ENCODE data around the gene C1QTNF5. TPM values are rescaled to one million over a fixed set of nuclear protein-coding genes. Genes with fewer than 3 reads are reported as not detected.

The C1QTNF5 gene
- total RNA-seq, 1 experiment from 2014 or later, result 2.1 TPM

DNA sequence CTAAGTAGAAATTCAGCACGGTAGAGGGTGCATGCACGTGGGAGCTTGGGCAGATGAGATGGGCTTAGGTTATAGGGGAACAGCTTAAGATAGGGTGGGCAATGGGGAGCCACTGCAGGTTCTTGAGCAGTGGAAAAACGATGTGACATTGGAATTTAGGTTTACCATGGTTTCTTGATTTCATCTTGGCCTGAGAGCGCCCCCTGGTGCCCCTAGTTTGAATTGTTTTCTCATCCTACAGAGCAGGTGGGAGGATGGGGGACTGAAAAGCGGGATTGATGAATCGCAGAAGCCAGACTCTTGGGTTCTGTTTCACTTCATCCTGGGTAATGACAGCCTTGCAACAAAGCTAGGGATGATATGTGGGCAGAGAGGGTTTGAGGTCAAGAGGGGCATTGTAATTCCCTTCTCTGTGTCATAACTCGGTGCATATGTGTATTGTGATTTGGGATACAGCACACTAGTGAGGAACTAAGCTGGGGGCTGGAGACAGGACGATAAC is 17.1 kb downstream of the C1QTNF5 start:
- Histone ChIP-seq H3K27me3 (ENCODE audit: control insufficient read depth, insufficient read depth, low read length) (no peaks in the 10 kb centered on the region), H3K4me3 (ENCODE audit: insufficient read depth, low read depth, low read length) (no peak overlapping the region), H3K36me3 (replicated peaks; ENCODE audit: control insufficient read depth, insufficient read depth, low read length) (no peaks in the 10 kb centered on the region)
- peak; percentile 85 for DNase-seq

DNA sequence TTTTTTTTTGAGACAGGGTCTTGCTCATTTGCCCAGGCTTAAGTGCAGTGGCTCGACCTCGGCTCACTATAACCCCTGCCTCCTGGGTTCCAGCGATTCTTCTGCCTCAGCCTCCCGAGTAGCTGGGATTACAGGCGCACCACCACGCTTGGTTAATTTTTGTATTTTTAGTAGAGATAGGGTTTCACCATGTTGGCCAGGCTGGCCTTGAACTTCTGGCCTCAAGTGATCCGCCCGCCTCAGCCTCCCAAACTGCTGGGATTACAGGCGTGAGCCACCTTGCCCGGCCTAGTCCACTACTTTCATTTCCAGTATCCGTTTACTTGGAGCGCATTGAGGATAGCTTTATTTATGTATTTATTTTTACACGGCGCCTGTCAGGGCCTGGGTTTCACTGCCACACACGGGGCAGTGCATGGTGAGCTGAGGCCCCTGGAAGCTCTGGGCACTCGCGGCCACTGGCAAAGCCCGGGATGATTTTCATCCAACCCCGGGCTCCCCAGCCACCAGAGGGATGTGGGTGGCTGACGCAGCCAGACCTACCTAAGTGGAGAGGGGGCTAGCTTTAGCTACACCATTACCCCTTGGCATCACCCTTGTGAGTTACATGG is 17.7 kb downstream of the C1QTNF5 start:
- no peak overlapping the region for H3K4me3 ChIP-seq (ENCODE audit: insufficient read depth, low read depth, low read length)
- DNase-seq, result no peak
- no peaks in the 10 kb centered on the region for H3K27me3 ChIP-seq (ENCODE audit: control insufficient read depth, insufficient read depth, low read length)
- H3K36me3 ChIP-seq (replicated peaks; ENCODE audit: control insufficient read depth, insufficient read depth, low read length), result no peaks in the 10 kb centered on the region

DNA sequence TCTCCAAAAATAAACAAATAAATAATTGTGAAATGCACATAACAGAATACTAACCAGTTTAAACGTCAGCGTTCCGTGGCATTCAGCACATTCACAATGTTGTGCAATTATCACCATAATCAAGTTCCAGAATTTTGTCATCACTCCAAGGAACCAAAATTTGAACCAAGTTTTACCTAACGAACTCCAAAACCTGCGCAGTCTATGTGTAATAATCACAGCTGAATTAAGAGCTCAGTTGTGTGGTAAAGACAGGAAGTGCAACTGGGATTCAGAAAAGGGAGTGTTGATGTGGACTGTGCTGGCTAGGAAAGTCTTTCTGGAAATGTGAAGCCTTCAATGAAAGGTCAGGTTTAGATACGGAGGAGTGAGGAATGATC is 18.3 kb downstream of the C1QTNF5 start:
- Histone ChIP-seq H3K27me3 (ENCODE audit: control insufficient read depth, insufficient read depth, low read length) (no peaks in the 10 kb centered on the region), H3K4me3 (ENCODE audit: insufficient read depth, low read depth, low read length) (no peak overlapping the region), H3K36me3 (replicated peaks; ENCODE audit: control insufficient read depth, insufficient read depth, low read length) (no peaks in the 10 kb centered on the region)
- peak; percentile 46 for DNase-seq

DNA sequence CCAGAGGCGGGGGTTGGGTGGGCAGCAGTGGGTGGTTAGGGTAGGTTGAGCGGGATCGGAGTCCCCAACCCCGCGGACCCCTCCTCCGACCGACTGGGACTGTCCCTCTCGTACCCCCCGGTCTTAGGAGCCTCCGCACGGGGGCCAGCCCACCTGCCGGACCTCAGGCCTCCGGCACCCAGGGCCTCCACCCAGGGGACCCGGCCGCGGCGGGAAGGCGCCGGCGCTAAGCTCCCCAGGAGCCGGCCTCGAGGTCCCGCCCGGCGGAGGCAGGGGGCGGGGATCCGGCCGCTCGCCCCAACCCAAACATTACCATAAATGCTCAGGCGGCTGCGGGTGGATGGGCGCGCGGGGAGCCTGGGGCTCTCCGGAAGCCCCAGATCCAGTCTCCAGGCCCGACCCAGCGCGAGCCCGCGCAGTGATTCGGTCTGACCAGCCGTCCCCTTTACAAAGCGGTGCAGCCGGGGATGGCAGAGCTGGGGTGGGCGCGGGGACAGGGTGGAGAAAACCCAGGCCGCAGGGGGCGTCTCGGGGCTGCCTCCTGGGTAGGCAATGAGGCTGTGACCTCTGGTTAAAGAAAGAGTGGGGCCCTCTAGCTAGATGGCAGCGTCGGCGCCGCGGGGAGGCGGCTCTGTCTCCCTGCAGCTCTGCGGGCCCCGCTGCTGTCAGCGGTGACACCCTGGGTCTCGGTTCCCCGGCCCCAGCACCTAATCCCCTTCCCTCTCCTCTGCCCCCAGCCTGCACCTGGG is 19.7 kb downstream of the C1QTNF5 start:
- no peaks in the 10 kb centered on the region for H3K36me3 ChIP-seq (replicated peaks; ENCODE audit: control insufficient read depth, insufficient read depth, low read length)
- peak; percentile 92 for DNase-seq

DNA sequence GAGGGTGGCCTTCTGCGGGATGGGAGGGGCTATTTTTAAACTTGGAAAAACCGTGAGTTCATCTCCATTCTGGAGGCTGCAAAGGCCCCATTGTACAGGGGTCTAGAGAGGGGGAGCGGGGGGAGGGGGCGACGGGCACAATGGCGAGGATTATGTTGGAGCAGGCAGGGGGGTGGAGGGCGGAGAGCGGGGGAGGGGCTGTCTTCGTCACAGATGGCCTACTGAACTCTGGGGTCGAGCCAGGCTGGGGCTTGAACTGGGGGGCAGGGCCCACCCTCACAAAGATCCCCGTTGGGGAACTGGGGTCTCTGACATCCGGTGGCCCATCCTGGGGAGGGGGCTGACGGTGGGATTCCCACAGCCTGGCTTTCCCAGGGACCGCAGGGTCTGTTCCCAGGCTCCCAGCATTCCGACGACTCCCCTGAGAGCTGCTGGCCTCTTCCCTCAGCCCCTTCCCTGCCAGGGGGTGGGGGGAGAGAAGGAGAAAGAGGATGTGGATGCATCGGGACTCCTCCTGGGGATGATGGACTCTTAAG is 20.4 kb downstream of the C1QTNF5 start:
- Histone ChIP-seq H3K36me3 (replicated peaks; ENCODE audit: control insufficient read depth, insufficient read depth, low read length) (no peaks in the 10 kb centered on the region), H3K27me3 (ENCODE audit: control insufficient read depth, insufficient read depth, low read length) (peaks cover 13% of the 10 kb centered on the region), H3K4me3 (ENCODE audit: insufficient read depth, low read depth, low read length) (peak overlapping the region; percentile 52)
- DNase-seq, result peak; percentile 85

More for the DNA sequence above, 19.7 kb downstream of the C1QTNF5 start:
- H3K27me3 ChIP-seq (ENCODE audit: control insufficient read depth, insufficient read depth, low read length), result peaks cover 8% of the 10 kb centered on the region
- H3K4me3 ChIP-seq (ENCODE audit: insufficient read depth, low read depth, low read length), result peak overlapping the region; percentile 52

DNA sequence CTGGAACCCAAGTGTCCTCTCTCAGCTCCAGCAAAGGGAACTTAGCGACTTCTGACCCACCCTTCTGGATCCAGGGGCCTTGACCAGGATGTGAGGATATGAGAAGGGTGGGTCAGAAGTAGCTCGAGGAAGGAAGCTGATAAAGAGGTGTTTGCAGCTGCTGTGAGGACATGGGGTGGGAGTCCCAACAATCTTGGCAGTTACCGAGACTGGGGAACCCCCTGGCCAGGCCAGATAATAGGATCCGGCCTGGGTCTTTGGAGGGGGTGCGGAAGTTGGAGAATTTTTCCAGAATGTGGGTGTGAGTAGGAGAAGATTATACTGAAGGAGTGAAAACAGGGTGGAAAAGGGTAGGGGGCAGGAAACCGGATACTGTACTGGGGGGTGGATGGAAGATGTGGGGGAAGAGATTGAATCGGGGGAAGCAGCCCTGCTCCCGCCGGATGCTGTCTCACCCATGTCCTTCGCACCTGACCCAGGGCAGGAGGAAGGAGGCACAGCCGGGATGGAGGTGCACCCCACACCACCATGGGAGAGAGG is 20.9 kb downstream of the C1QTNF5 start:
- no peak for DNase-seq
- H3K27me3 ChIP-seq (ENCODE audit: control insufficient read depth, insufficient read depth, low read length), result peaks cover 13% of the 10 kb centered on the region
- H3K4me3 ChIP-seq (ENCODE audit: insufficient read depth, low read depth, low read length), result no peak overlapping the region
- no peaks in the 10 kb centered on the region for H3K36me3 ChIP-seq (replicated peaks; ENCODE audit: control insufficient read depth, insufficient read depth, low read length)

DNA sequence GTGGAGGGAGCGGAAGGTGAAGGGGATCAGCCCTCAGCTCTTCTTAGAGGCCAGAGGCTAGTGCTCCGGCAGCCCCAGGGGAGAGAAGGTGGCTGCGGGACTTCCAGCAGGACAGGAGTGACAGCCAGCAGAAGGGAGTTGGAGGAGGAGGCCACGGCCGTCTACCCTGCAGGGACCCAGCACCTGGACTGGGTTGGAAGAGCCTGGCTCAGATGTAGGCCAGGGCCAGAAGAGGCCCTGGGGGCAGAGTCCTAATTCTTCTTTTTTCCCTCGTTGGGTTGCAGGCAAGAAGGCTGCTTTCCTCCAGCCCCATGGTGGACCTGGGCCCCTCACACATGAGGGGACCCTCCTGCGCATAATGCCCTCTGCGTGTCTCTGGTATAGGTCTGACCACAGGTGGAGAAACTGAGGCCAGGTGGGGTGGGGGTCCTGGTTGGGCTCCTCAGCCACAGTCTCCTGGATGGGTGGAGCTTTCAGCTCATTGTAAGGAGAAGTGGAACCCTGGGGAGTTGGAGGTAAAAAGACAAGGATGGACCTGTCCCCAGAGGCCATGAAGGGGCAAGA is 21.5 kb downstream of the C1QTNF5 start:
- Histone ChIP-seq H3K36me3 (replicated peaks; ENCODE audit: control insufficient read depth, insufficient read depth, low read length) (no peaks in the 10 kb centered on the region; the same call in 1 of the 2 replicates), H3K4me3 (ENCODE audit: insufficient read depth, low read depth, low read length) (no peak overlapping the region), H3K27me3 (ENCODE audit: control insufficient read depth, insufficient read depth, low read length) (peaks cover 13% of the 10 kb centered on the region)
- peak; percentile 37 for DNase-seq

DNA sequence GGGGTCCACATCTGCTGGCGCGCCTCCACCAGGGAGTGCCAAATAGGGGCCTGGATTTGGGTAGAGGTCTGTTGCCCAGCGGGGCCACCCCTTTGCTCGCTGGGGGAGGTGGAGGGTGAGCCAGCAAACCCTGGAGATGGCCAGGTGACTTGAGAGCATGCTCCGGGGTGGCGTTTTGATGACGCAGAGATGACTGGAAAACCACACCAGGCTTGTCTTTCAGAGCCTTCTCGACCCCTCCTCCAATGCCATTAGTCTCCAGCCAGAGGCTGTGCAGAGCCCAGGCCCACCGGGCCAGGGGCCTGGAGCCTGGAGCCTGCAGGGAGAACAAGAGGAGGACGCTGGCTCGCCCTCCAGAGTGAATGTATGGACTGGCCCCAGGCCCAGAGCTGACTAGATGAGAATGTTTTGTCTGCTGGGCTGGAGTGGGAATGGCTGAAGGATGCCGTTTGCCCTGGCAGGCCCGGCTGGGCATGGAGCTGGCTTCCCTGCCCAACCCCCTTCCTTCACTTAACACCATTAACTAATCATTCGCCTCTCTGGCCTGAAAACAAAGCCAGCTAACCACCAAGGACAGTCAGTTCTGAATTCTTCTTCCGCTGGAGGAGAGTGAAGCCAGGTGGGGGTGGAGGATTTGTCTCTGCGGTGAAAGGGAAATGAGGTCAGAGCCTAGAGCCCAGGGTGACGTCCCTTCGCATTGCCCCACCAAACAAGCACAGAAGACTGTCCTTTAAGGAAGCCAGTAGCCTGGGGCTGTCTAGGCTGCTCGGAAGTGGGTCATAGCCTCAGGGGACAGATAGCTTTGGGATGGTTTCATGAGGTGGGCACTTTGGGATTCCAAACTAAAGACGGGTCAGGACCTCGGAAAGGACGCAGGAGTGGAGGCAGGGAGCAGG is 22.2 kb downstream of the C1QTNF5 start:
- H3K27me3 ChIP-seq (ENCODE audit: control insufficient read depth, insufficient read depth, low read length), result peaks cover 13% of the 10 kb centered on the region
- DNase-seq, result peak; percentile 70
- no peak overlapping the region for H3K4me3 ChIP-seq (ENCODE audit: insufficient read depth, low read depth, low read length)
- H3K36me3 ChIP-seq (replicated peaks; ENCODE audit: control insufficient read depth, insufficient read depth, low read length), result no peaks in the 10 kb centered on the region; the same call in 1 of the 2 replicates

DNA sequence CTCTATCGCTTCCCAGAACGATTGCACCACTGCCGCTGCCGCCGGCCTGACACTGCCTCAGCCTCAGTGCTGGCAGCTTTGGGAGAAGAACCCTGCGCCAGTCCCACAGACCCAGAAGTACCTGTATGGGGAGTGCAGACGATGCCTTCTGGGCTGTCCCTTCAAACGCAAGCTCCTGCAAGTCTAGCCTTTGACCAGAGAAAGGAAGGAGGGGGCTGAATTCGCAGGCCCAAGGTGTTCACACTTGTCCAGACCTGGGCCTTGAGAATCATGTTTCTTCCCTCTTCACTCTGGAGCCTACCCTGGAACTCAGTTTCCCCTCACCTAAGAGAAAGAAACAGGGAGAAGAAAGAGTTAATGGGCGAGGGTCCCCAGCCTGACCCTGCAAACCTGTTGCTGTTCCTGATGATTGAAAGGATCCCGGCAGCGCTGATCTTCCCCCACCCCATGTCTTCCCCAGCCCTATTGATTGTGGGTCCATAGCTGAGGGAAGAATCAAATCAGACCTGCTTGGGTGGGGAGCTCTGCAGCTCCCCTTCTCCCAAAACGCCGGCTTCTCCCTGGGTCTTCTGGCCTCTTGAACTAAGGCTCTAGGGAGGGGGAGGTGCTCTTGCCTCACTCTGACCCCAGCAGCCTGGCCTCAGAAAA is 23.0 kb downstream of the C1QTNF5 start:
- Histone ChIP-seq H3K27me3 (ENCODE audit: control insufficient read depth, insufficient read depth, low read length) (peaks cover 13% of the 10 kb centered on the region), H3K36me3 (replicated peaks; ENCODE audit: control insufficient read depth, insufficient read depth, low read length) (peaks cover 2% of the 10 kb centered on the region; the same call in 1 of the 2 replicates), H3K4me3 (ENCODE audit: insufficient read depth, low read depth, low read length) (peak overlapping the region; percentile 42)
- peak; percentile 62 for DNase-seq

DNA sequence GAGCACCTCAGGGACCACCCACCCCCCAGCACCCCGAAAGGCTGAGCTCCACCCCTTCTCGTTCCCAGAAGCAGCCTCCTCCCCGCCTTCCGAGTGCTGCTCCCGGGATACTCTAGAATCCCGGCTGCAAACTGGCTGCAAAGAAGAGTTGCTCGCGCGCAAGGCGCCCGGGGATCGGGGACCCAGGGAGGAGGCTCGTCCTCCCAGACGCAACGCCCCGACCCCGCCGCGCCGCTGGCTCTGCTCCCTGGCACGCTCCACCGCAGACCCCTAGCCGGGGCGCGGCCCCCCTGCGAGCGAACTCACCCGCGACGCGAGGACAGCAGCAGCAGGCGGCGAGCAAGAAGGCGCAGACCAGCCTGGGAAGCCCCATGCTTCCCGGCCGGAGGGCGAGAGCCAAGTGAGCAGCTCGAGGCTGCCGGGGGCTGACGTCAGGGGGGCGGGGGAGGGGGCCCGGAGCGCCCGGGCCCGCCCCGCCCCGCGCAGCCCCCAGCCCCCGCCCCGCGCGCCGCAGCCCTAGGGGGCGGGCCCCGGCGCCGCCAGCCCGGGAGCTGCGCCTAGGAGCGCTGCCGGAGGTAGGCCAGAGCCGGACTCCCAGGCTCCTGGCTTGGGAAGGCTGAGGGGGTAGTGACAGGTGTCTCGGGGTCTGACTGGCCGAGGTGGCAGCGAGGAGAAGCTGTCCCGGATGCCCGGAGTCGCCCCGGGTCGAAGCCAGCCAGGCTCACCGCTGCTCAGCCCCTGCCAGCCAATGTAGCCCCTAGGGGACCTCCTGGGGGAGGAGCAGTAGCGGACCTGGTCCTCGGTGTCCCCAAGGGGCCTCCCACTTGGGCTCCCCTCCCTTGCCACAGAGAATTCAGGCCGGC is 23.7 kb downstream of the C1QTNF5 start, which contains the start of gene MCAM:
TSS of gene MCAM (minus strand) at position 402 of the 863 bp plus-strand sequence. CDS start at position 373, 29 bp downstream.
- Histone ChIP-seq H3K36me3 (replicated peaks; ENCODE audit: control insufficient read depth, insufficient read depth, low read length) (peaks cover 4% of the 10 kb centered on the region), H3K4me3 (ENCODE audit: insufficient read depth, low read depth, low read length) (peak within 1 kb of the TSS; percentile 75), H3K27me3 (ENCODE audit: control insufficient read depth, insufficient read depth, low read length) (peaks cover 13% of the 10 kb centered on the region)
- peak; percentile 95 for DNase-seq

DNA sequence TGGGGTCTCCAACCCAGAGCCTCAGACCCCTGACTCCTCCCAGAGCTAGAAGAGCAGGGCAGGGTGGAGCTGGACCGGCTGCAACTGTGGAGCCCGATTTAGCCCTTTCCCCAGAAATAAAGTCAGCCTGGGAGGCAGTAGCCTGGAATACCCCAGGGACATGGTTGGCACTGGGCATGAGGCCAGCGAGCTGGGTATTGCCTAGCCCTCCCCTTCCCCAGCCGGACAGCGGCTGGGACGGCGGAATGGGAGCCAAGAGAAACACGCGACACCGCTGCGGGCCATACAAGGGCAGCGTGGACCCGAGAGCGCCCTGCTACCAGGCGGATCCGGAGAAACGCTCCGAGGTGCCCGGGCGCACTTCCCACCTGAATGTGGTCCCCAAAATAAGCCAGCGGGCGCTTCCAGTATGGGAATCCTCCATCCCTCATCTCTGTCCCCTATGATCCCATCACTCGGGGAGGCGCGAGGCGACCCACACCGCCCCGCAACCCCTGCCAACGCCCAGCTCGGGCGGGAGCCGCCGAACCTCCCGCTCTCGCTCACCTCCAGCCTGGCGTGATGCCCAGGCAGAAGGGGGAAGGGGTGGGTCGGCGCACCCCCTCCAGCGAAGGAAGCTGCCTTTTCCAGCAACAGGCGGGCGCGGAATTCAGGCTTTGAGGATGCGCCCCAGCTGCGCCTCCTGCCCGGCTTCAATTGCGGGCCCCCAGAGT is 24.5 kb downstream of the C1QTNF5 start:
- DNase-seq, result peak; percentile 74
- Histone ChIP-seq H3K36me3 (replicated peaks; ENCODE audit: control insufficient read depth, insufficient read depth, low read length) (peaks cover 4% of the 10 kb centered on the region), H3K4me3 (ENCODE audit: insufficient read depth, low read depth, low read length) (peak overlapping the region; percentile 75), H3K27me3 (ENCODE audit: control insufficient read depth, insufficient read depth, low read length) (peaks cover 13% of the 10 kb centered on the region)

All from H7 (cell line).